GM19023 (cell line): ENCODE results near the gene CYP4B1.

Source experiments
- ATAC-seq: cut with Tn5 transposase; IDR thresholded peaks from one replicate; pipeline ENCODE4 v1.9.1; 2021; ENCODE audit warnings: mild to moderate bottlenecking, moderate library complexity; ENCODE audit not compliant: unreplicated experiment

Gene CYP4B1

DNA sequence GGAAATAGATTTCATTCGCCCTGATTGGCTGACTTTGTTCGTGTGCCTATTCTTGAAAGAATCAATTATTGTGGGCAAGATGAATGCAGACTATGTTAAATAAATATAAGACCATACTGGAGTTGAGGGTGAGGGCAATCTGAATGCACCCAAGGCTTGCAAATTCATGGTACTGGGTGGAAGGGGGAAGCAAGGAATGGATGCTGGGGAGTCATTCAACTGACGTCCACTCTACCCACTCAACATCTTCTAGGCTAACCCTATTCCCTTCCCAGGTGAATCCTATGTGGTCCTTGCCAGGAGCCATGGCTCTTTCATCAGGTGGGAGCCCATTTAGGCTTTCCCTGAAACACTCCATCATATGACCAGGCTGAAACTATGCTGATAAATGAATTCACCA lies 5.7 kb upstream of the CYP4B1 start:
- no peak for ATAC-seq

GRCh38 chr1:46797696-46798470 lies 963 bp upstream of the CYP4B1 start:
- no peak for ATAC-seq

- no peak for ATAC-seq
Measured at GRCh38 chr1:46800742-46801141, 1.9 kb downstream of the CYP4B1 start.

- ATAC-seq: no peak
Measured at GRCh38 chr1:46801323-46802055, 2.6 kb downstream of the CYP4B1 start.

- ATAC-seq: no peak
Measured at GRCh38 chr1:46802081-46802480, 3.2 kb downstream of the CYP4B1 start.

DNA sequence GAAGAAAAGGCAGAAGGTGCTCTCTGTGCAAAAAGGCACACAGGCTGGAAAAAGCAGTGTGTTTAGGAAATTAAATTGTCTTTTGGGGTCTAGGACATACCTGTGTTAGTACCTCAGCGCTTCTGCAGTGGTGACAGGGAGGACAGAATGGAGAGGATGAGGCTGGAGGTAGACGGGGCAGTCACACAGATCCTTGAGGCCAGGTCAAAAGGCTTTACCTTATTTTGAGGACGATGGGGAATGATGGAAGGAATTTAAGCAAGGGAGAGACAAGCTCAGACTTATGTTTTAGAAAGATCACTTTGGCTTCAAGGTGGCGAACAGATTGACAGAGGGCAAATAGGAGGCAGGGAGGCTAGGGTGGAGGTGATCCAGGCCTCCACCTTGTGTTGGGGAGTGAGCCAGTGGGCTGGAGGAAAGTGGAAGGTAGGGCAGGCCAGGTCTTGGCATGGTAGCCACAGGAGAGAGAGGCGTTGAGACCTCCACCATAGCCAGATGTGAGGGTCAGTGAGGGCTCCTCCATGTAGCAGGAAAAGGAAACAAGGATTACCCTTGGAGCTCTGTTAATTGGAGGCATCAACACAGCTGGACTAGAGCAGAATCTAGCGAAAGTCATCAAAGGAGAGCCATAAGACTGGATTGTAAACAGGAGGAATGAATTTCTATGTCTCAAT lies 4.2 kb downstream of the CYP4B1 start:
- no peak for ATAC-seq

- no peak for ATAC-seq
Measured at GRCh38 chr1:46804027-46804889, 5.4 kb downstream of the CYP4B1 start.

DNA sequence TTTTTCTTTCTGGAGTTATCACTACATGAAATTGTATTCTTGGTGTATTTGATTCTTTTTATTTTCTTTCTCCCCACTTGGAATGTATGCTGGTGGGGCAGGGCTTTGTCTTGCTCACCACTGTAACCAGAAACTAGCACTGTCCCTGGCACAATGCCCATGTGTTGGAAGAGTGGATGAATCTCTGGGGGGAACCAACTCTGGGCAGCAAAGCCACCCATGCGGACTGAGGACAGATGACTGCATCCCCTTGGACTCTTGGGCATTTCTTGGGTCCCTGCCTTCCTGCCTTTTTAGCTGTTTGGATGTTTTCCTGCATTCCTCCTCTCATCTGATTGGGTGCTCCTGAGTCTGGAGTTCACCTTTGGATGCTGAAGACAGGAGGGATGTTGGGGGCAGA lies 6.1 kb downstream of the CYP4B1 start:
- ATAC-seq: no peak

DNA sequence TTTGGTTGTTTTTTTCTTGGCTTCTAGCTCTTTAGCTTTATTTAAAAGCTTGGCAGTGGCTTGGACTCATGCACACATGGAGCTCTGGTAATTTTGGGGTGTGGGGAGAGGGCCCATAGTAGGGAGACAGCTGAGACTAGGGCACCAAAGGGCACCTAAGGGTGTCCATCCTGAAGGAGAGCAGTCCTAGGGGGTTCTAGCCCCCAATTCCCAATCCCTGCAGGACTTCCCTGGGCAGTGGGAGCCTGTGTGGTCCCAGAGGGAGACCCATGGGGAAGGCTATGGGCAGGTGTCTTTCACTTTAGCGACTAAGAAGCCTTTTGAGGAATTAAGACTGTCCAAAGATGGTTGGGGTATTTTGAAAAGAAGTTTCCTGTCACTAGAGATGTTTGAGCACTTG lies 6.9 kb downstream of the CYP4B1 start:
- no peak for ATAC-seq

DNA sequence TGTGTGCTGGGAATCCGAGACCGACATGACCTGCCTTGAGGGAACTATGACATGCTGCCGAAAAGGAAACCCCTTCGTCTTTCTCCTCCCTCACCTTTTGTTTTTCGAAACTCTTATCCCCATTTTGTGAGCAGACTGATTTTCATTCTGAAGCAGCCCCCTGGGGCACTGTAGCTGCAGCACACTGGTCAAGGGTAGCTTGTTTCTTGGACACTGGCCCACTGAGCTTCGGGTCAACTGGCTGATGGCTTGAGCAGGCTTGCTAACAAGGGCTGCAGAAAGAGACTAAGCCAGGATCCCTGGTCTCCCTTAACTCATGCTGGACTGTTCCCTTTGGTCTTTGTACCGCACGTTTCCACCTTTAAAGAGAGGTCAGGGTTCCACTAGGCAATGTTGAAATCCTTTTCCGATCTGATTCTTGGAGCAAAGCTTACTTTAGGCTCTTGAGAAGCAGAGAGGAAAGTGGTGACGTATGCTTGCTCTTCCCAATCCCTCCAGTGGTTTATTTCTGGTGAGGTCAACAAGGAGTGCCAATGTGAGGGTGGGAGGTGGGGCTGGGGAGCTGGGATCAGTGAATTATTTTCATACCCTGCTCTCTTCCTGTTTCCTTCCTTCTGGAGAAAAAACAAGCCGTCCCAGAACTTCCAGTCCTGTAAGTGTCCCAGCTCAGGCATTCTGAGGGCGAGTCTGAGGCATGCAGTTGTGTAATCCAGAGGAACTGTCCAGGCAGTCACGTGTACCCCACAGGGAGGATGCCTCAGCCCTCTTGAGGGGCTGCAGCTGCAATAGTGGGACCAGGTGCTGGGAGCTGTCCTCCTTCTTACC lies 7.6 kb downstream of the CYP4B1 start:
- ATAC-seq: no peak

- ATAC-seq: no peak
Measured at GRCh38 chr1:46807046-46807972, 8.5 kb downstream of the CYP4B1 start.

GRCh38 chr1:46809071-46809470 lies 10.2 kb downstream of the CYP4B1 start:
- ATAC-seq: no peak

DNA sequence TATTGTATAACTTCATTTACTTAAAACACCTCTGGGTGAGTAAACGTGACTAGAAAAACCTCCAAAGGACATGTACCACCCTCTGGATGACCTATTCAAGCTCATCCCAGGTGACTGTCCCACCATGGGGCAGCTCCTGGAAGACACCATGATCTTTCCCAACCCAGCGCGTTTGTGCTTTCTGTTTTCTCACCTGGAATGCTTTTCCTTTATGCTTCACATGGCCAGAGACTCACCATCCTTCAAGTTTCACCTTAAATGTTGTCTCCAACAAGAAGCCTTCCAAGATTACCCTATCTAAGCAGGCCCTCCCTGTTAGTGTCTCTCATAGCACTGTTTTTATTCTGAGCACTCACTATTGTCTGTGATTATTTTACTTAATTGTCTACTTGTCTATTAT lies 11.1 kb downstream of the CYP4B1 start:
- ATAC-seq: no peak

DNA sequence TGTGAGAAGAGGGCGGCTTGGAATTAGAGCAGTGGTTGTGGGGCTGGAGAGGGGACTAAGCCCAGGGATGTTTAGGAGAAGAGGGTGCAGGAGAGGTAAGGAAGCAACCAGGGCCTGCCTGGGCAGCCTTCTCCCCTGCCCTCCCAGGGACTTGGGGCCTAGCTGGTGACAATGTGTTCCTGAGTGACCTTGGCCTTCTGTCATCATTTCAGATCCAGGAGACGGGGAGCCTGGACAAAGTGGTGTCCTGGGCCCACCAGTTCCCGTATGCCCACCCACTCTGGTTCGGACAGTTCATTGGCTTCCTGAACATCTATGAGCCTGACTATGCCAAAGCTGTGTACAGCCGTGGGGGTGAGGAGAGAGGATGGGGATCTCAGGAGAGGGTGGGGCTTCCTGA lies 11.8 kb downstream of the CYP4B1 start:
- ATAC-seq: no peak

- no peak for ATAC-seq
Measured at GRCh38 chr1:46811053-46811452, 12.2 kb downstream of the CYP4B1 start.

DNA sequence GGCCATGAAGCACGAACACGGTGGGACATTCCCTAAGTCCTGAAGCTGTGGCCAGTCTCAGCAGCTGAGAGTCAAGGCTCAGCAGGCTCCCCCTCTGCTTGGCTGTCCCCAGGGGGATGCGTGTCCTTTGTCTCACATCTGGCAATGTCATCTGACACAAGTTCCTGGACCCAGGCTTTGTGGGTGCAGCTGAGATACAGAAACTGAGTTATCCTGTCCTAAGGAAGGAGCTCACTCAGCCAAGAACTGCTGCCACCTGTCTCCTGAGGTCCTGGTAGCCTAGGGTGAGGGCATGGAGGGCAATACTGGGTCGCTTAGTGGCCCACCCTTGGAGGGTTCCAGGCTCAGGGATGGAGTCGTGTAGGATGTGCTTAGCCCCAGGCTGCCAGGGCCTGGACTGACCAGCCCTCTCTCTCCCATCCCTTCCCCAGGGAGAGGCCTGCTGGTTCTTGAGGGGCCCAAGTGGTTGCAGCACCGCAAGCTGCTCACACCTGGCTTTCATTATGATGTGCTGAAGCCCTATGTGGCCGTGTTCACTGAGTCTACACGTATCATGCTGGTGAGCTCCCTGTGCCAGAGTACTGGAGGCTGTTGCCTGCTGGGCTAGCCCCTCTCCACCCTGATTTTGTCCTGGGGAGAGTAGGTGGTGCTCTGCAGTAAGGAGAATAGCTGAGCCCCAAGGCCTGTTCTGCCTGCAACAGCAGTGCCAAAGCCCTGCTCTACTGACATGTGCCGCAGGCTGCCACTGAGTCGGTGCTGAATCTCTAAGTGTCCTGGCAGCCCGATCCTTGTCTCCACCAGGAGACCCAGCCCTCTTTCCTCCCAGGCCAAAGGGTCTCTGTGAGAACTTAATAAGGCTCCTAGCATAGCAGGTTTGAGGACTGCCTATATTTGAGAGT lies 13.5 kb downstream of the CYP4B1 start:
- ATAC-seq: no peak

GRCh38 chr1:46812996-46813857 lies 14.4 kb downstream of the CYP4B1 start:
- ATAC-seq: no peak
